GM12878 (cell line): ENCODE results near the gene AQP9. TPM values are rescaled to one million over a fixed set of nuclear protein-coding genes. Genes with fewer than 3 reads are reported as not detected.

Experiments used
- ATAC-seq: fragments of 200-7000 bp; cut with Tn5 transposase; 3 replicates; pipeline ENCODE4 v1.9.1; 2020; ENCODE audit warnings: mild to moderate bottlenecking, moderate library complexity
- BruUV-seq: library from RNA; stranded (reverse); fragments of 400-500 nt; replicated peaks from 2 replicates; lab custom pipeline; 2021; lab: Mats Ljungman, UMichigan
- CTCF ChIA-PET: fragments of 300-600 bp; sonication (Branson Sonifier 250); formaldehyde crosslinking; extraction: SDS; loops from one replicate; lab custom pipeline; 2021; ENCODE audit warnings: inconsistent platforms; lab: Yijun Ruan, JAX
- POLR2A ChIA-PET: fragments of 350-600 bp; formaldehyde crosslinking; extraction: SDS; loops from one replicate; lab custom pipeline; 2021; ENCODE audit warnings: inconsistent platforms; lab: Charles Lee
- RAD21 ChIA-PET: fragments of 300-600 bp; sonication (Branson Sonifier 250); formaldehyde crosslinking; loops from one replicate; lab custom pipeline; 2023; ENCODE audit warnings: antibody characterized with exemption; ENCODE audit not compliant: unreplicated experiment; lab: Charles Lee
- SMC1A ChIA-PET: fragments of 300-600 bp; sonication (Branson Sonifier 250); formaldehyde crosslinking; loops from one replicate; lab custom pipeline; 2023; ENCODE audit not compliant: unreplicated experiment, uncharacterized antibody; lab: Charles Lee
- DNase-seq: peaks from one replicate; pipeline ENCODE4 v3.0.0-alpha.2; 2011; ENCODE audit warnings: low read depth, low spot score
- FAIRE-seq: peaks from 3 replicates; lab custom pipeline; 2011; peaks lifted over from hg19 to GRCh38; lab: Jason Lieb, UNC
- H2AFZ ChIP-seq: 2 replicates; pipeline ENCODE4 v1.6.0; 2011; ENCODE audit warnings: low read depth, low read length, control low read depth; ENCODE audit not compliant: control insufficient read depth
- H3K27ac ChIP-seq: 2 replicates; pipeline ENCODE4 v1.5.1; 2011; ENCODE audit warnings: control low read depth; ENCODE audit not compliant: control insufficient read depth, insufficient read depth
- H3K27me3 ChIP-seq, 2 experiments: replicated peaks in 1 of 2; 2 replicates each; pipeline versions ENCODE4 v1.6.0 to v1.6.1; 2011; ENCODE audit warnings: low read length in 1 of 2; ENCODE audit not compliant: control insufficient read depth in 2 of 2, insufficient read depth in 2 of 2
- H3K36me3 ChIP-seq, 2 experiments: 2 replicates each; pipeline ENCODE4 v1.5.1; 2011; ENCODE audit warnings: low read length in 1 of 2; ENCODE audit not compliant: control insufficient read depth in 2 of 2, insufficient read depth in 2 of 2
- H3K4me1 ChIP-seq: 2 replicates; pipeline ENCODE4 v1.6.1; 2011; ENCODE audit warnings: mild to moderate bottlenecking, low read length, moderate library complexity, mixed read lengths; ENCODE audit not compliant: control insufficient read depth, insufficient read depth
- H3K4me2 ChIP-seq: 2 replicates; pipeline ENCODE4 v1.6.0; 2011; ENCODE audit warnings: control low read depth; ENCODE audit not compliant: control insufficient read depth, insufficient read depth
- H3K4me3 ChIP-seq: fragments of 200-600 bp; sonication (generic); 2 replicates; pipeline ENCODE4 v1.5.1; 2016
- H3K79me2 ChIP-seq: 2 replicates; pipeline ENCODE4 v1.6.0; 2011; ENCODE audit warnings: low read length; ENCODE audit not compliant: control insufficient read depth, insufficient read depth
- H3K9ac ChIP-seq: 2 replicates; pipeline ENCODE4 v1.8.0; 2011; ENCODE audit warnings: low read length, control low read depth, mixed read lengths; ENCODE audit not compliant: control insufficient read depth, insufficient read depth
- H3K9me3 ChIP-seq: replicated peaks from 3 replicates; pipeline ENCODE4 v1.5.1; 2011; ENCODE audit warnings: mild to moderate bottlenecking, low read length; ENCODE audit not compliant: control insufficient read depth, insufficient read depth
- H4K20me1 ChIP-seq: 2 replicates; pipeline ENCODE4 v1.6.0; 2011; ENCODE audit not compliant: control insufficient read depth, insufficient read depth
- CTCF ChIP-seq, 3 experiments: IDR thresholded peaks in 2 of 3; conservative IDR thresholded peaks in 1 of 3; 2 replicates each; pipeline ENCODE4 v1.5.1; 2011; ENCODE audit warnings: low read depth in 3 of 3, low read length in 3 of 3, mild to moderate bottlenecking in 3 of 3, control low read depth in 2 of 3, moderate library complexity in 2 of 3, inconsistent platforms in 1 of 3, mixed read lengths in 1 of 3; ENCODE audit not compliant: control insufficient read depth in 2 of 3, insufficient read depth in 1 of 3; ENCODE audit errors: extremely low read depth in 1 of 3
- CUX1 ChIP-seq: IDR thresholded peaks from 2 replicates; pipeline ENCODE4 v1.6.1; 2012; ENCODE audit warnings: improper control_type of control experiment, low read depth, low read length; ENCODE audit not compliant: insufficient replicate concordance
- DPF2 ChIP-seq: fragments of 450-650 bp; IDR thresholded peaks from 2 replicates; pipeline ENCODE4 v1.6.1; 2017; ENCODE audit warnings: mild to moderate bottlenecking
- ELK1 ChIP-seq: IDR thresholded peaks from 2 replicates; pipeline ENCODE4 v1.6.1; 2012; ENCODE audit warnings: low read depth, low read length, improper control_type of control experiment
- IKZF1 ChIP-seq: fragments of 450-650 bp; conservative IDR thresholded peaks from 2 replicates; pipeline ENCODE4 v1.6.1; 2017; ENCODE audit warnings: antibody characterized with exemption, mild to moderate bottlenecking
- MXI1 ChIP-seq: fragments of 150-350 bp; IDR thresholded peaks from 2 replicates; pipeline ENCODE4 v1.6.1; 2011; ENCODE audit warnings: low read depth, mild to moderate bottlenecking, inconsistent platforms, low read length, improper control_type of control experiment
- PAX5 ChIP-seq: IDR thresholded peaks from 2 replicates; pipeline ENCODE4 v1.6.1; 2011; ENCODE audit warnings: low read depth, low read length, borderline replicate concordance
- RFX5 ChIP-seq: IDR thresholded peaks from 2 replicates; pipeline ENCODE4 v1.6.1; 2011; ENCODE audit warnings: low read depth, low read length, improper control_type of control experiment
- SMAD5 ChIP-seq: IDR thresholded peaks from 2 replicates; pipeline ENCODE4 v1.6.1; 2016; ENCODE audit warnings: antibody characterized with exemption, low read depth
- SPI1 ChIP-seq: IDR thresholded peaks from 2 replicates; pipeline ENCODE4 v1.6.1; 2011; ENCODE audit warnings: low read depth, mild to moderate bottlenecking, low read length, moderate library complexity, borderline replicate concordance; ENCODE audit not compliant: insufficient read depth
- ZNF217 ChIP-seq: fragments of 450-650 bp; IDR thresholded peaks from 2 replicates; pipeline ENCODE4 v1.6.1; 2017; ENCODE audit warnings: antibody characterized with exemption, mild to moderate bottlenecking
- WGBS: methylation state at CpG from one replicate; pipeline ENCODE4 v1.1.6; 2016; ENCODE audit warnings: low lambda C conversion rate; ENCODE audit not compliant: insufficient replicate concordance, insufficient coverage; ENCODE audit errors: missing lambda C conversion rate; 5-methylcytosine and 5-hydroxymethylcytosine counted together
- in situ Hi-C: fragments of 300-500 bp; cut with MboI; formaldehyde crosslinking; loops from 9 replicates; pipeline ENCODE4 v1.14.3; 2018; ENCODE audit warnings: mixed read lengths
- intact Hi-C: fragments of 100-400 bp; cut with micrococcal nuclease; formaldehyde crosslinking; loops from one replicate; pipeline ENCODE4 v1.14.2; 2022; ENCODE audit not compliant: unreplicated experiment
- polyA plus RNA-seq, 11 experiments: library from polyadenylated mRNA; depleted of rRNA in 4 of 11; unstranded in 6 of 11; stranded (reverse) in 5 of 11; fragments of >200 nt; fragmentation: Nextera tagmentation in 4 of 11; fragmentation: Illumina TruSeq in 1 of 11; extraction: Ambion mirVana in 4 of 11; extraction: Trizol in 1 of 11; gene quantifications; 1 replicate in 1 of 11; 2 replicates in 10 of 11; pipeline versions ENCODE4 v1.2.1 to v1.2.3, GENCODE V29; 2011 to 2016; ENCODE audit warnings: inconsistent platforms in 2 of 11, missing spikeins in 2 of 11, low read depth in 1 of 11
- total RNA-seq, 4 experiments: library from RNA; depleted of rRNA in 3 of 4; stranded (reverse); fragments of >200 nt in 3 of 4; fragmentation: Illumina TruSeq in 1 of 4; extraction: Trizol in 1 of 4; gene quantifications; 2 replicates each; pipeline versions ENCODE4 v1.2.1 to v1.2.3, GENCODE V29; 2013 to 2021

Gene AQP9
- total and polyA plus RNA-seq, 10 of the 15 experiments (the other 5 are each of a cell fraction or from before 2014, with no cell fraction given): 0.05 to 3.0 (median 0.22) TPM

GRCh38 chr15:58114812-58115211, 23.4 kb upstream of the AQP9 start:
- FAIRE-seq (no peak), ATAC-seq (no peak)
- Histone ChIP-seq H3K9ac (no peak overlapping the region), H3K36me3 (no peaks in the 10 kb centered on the region), H3K27ac (no peak overlapping the region), H2AFZ (no peak overlapping the region), H3K4me3 (no peak overlapping the region), H3K4me2 (no peak overlapping the region), H3K9me3 (no peaks in the 10 kb centered on the region), H3K4me1 (no peaks in the 10 kb centered on the region)
- in situ Hi-C loops (no loop called here), intact Hi-C loops (no loop called here)
- ChIA-PET RAD21 (no interaction called here), SMC1A (no interaction called here), POLR2A (no interaction called here), CTCF (no interaction called here)
- TF ChIP-seq SPI1: no peak
- no peak for TF ChIP-seq DPF2
- no peak for TF ChIP-seq SMAD5
- no peak for TF ChIP-seq RFX5
- TF ChIP-seq IKZF1: no peak
- TF ChIP-seq, all 136 proteins: peak for 0
- BruUV-seq: no TSS peak
- Histone ChIP-seq H3K79me2 (no peaks in the 10 kb centered on the region), H4K20me1 (no peaks in the 10 kb centered on the region), H3K27me3 (no peaks in the 10 kb centered on the region; a peak in 1 of 4 replicates)
- no peak for DNase-seq

GRCh38 chr15:58115692-58116091, 22.5 kb upstream of the AQP9 start:
- no peaks in the 10 kb centered on the region for H4K20me1 ChIP-seq
- DNase-seq (no peak), ATAC-seq (no peak), FAIRE-seq (no peak)
- H3K4me3 ChIP-seq: no peak overlapping the region
- no peak overlapping the region for H2AFZ ChIP-seq
- ChIA-PET SMC1A (no interaction called here), CTCF (no interaction called here), RAD21 (no interaction called here), POLR2A (no interaction called here)
- no TSS peak for BruUV-seq
- WGBS: 65% methylated on average over 1 of the region's 1 CpG
- H3K79me2 ChIP-seq: no peaks in the 10 kb centered on the region
- no peaks in the 10 kb centered on the region for H3K9me3 ChIP-seq
- no peak overlapping the region for H3K27ac ChIP-seq
- H3K9ac ChIP-seq: no peak overlapping the region
- in situ Hi-C loops: no loop called here
- intact Hi-C loops: no loop called here
- TF ChIP-seq ZNF217 (no peak), CUX1 (no peak), ELK1 (no peak), MXI1 (no peak), PAX5 (no peak), CTCF (IDR thresholded peaks at IDR 0.05 in 2 of 3, conservative IDR thresholded peaks at IDR 0.05 in 1 of 3; ENCODE audit: control insufficient read depth in 2 of 3, extremely low read depth in 1 of 3, insufficient read depth in 1 of 3, low read depth in 3 of 3, low read length in 3 of 3) (peak in 1 of 3 experiments; percentile 24; a peak in 2 of 6 replicates)
- no peak overlapping the region for H3K4me2 ChIP-seq
- no peaks in the 10 kb centered on the region; a peak in 1 of 4 replicates for H3K27me3 ChIP-seq
- H3K4me1 ChIP-seq: no peaks in the 10 kb centered on the region
- H3K36me3 ChIP-seq: no peaks in the 10 kb centered on the region
